ENCODE measurements around the gene GRIA4. TPM values are rescaled to one million over a fixed set of nuclear protein-coding genes. Genes with fewer than 3 reads are reported as not detected.

Gene GRIA4
- polyA plus RNA-seq, result 7.3 TPM
- long read RNA-seq, donor 1, transcript GRIA4-210 (3 exons, 2,647 nt), result major isoform, 6 of 6 reads
- long read RNA-seq, donor 1, partial matches to known transcripts, result 0 of 6 reads
- long read RNA-seq, donor 1, other reads (novel, unspliced or antisense), result 0 of 6 reads
- long read RNA-seq, donor 2, partial matches to known transcripts, result 0 of 1 reads
- long read RNA-seq, donor 2, other reads (novel, unspliced or antisense), result 0 of 1 reads
- long read RNA-seq, donor 3, result 0 reads
- long read RNA-seq, donor 4, result 0 reads
- long read RNA-seq, donor 5, result 0 reads
- long read RNA-seq, donor 6, result 0 reads
- long read RNA-seq, donor 7, result 0 reads
- long read RNA-seq, donor 8, partial matches to known transcripts, result 7 of 14 reads
- long read RNA-seq, donor 8, other reads (novel, unspliced or antisense), result 6 of 14 reads
- long read RNA-seq, donor 9, partial matches to known transcripts, result 0 of 3 reads
- long read RNA-seq, donor 9, other reads (novel, unspliced or antisense), result 0 of 3 reads
- long read RNA-seq, donor 10, partial matches to known transcripts, result 0 of 2 reads
- long read RNA-seq, donor 10, other reads (novel, unspliced or antisense), result 0 of 2 reads
- long read RNA-seq, donor 11, result 0 reads

- DNase-seq, result peak in 1 of 2 donors; percentile 74
Observed at GRCh38 chr11:105609832-105610781, at the start of gene GRIA4. GRIA4 (plus strand) TSS chr11:105610073; CDS start chr11:105610998, 925 bp downstream.

GRCh38 chr11:105573091-105573490 lies 36.8 kb upstream of the GRIA4 start:
- 94% methylated on average over 2 of the region's 3 CpGs for whole genome bisulfite sequencing (ENCODE audit: insufficient coverage, low lambda C conversion rate)
- Histone ChIP-seq H3K4me1 (ENCODE audit: control insufficient read depth, insufficient read depth, low read length) (no peaks in the 10 kb centered on the region), H3K9me3 (ENCODE audit: control insufficient read depth, low read depth, low read length) (no peaks in the 10 kb centered on the region), H3K36me3 (ENCODE audit: control insufficient read depth, insufficient read depth, low read length) (no peaks in the 10 kb centered on the region), H3K27me3 (ENCODE audit: control insufficient read depth, insufficient read depth, low read length) (no peaks in the 10 kb centered on the region), H3K4me3 (ENCODE audit: low read length) (no peak overlapping the region), H3K27ac (ENCODE audit: low read length) (no peak overlapping the region)
- DNase-seq, result no peak

More at GRCh38 chr11:105609832-105610781, at the start of gene GRIA4:
- Histone ChIP-seq H3K4me1 (ENCODE audit: control insufficient read depth, insufficient read depth, low read length) (no peaks in the 10 kb centered on the region), H3K36me3 (ENCODE audit: control insufficient read depth, insufficient read depth, low read length) (no peaks in the 10 kb centered on the region), H3K4me3 (ENCODE audit: low read length) (peak within 1 kb of the TSS; percentile 68), H3K9me3 (ENCODE audit: control insufficient read depth, low read depth, low read length) (peaks cover 2% of the 10 kb centered on the region), H3K27me3 (ENCODE audit: control insufficient read depth, insufficient read depth, low read length) (peaks cover 5% of the 10 kb centered on the region), H3K27ac (ENCODE audit: low read length) (peak within 1 kb of the TSS; percentile 52)
- 0% methylated on average over 3 of the region's 54 CpGs for WGBS (ENCODE audit: insufficient coverage, low lambda C conversion rate)

GRCh38 chr11:105574974-105575373 lies 34.9 kb upstream of the GRIA4 start:
- no peak overlapping the region for H3K27ac ChIP-seq (ENCODE audit: low read length)
- no CpG with 5 or more reads among the region's 3 CpGs for WGBS (ENCODE audit: insufficient coverage, low lambda C conversion rate)
- no peaks in the 10 kb centered on the region for H3K36me3 ChIP-seq (ENCODE audit: control insufficient read depth, insufficient read depth, low read length)
- no peaks in the 10 kb centered on the region for H3K9me3 ChIP-seq (ENCODE audit: control insufficient read depth, low read depth, low read length)
- H3K27me3 ChIP-seq (ENCODE audit: control insufficient read depth, insufficient read depth, low read length), result no peaks in the 10 kb centered on the region
- no peaks in the 10 kb centered on the region for H3K4me1 ChIP-seq (ENCODE audit: control insufficient read depth, insufficient read depth, low read length)
- H3K4me3 ChIP-seq (ENCODE audit: low read length), result no peak overlapping the region
- no peak for DNase-seq

- no CpG with 5 or more reads among the region's 2 CpGs for WGBS (ENCODE audit: insufficient coverage, low lambda C conversion rate)
- no peaks in the 10 kb centered on the region for H3K4me1 ChIP-seq (ENCODE audit: control insufficient read depth, insufficient read depth, low read length)
- no peak overlapping the region for H3K4me3 ChIP-seq (ENCODE audit: low read length)
- H3K9me3 ChIP-seq (ENCODE audit: control insufficient read depth, low read depth, low read length), result no peaks in the 10 kb centered on the region
- no peaks in the 10 kb centered on the region for H3K36me3 ChIP-seq (ENCODE audit: control insufficient read depth, insufficient read depth, low read length)
- H3K27me3 ChIP-seq (ENCODE audit: control insufficient read depth, insufficient read depth, low read length), result no peaks in the 10 kb centered on the region
- no peak overlapping the region for H3K27ac ChIP-seq (ENCODE audit: low read length)
- peak in 1 of 2 donors; percentile 7 for DNase-seq
Observed at GRCh38 chr11:105577641-105578040, 32.2 kb upstream of the GRIA4 start.

GRCh38 chr11:105579111-105579510 lies 30.8 kb upstream of the GRIA4 start:
- Histone ChIP-seq H3K27ac (ENCODE audit: low read length) (no peak overlapping the region), H3K9me3 (ENCODE audit: control insufficient read depth, low read depth, low read length) (no peaks in the 10 kb centered on the region), H3K36me3 (ENCODE audit: control insufficient read depth, insufficient read depth, low read length) (no peaks in the 10 kb centered on the region), H3K4me1 (ENCODE audit: control insufficient read depth, insufficient read depth, low read length) (no peaks in the 10 kb centered on the region), H3K27me3 (ENCODE audit: control insufficient read depth, insufficient read depth, low read length) (no peaks in the 10 kb centered on the region), H3K4me3 (ENCODE audit: low read length) (no peak overlapping the region)
- whole genome bisulfite sequencing (ENCODE audit: insufficient coverage, low lambda C conversion rate), result no CpG with 5 or more reads among the region's 2 CpGs
- no peak for DNase-seq

GRCh38 chr11:105582497-105582896 lies 27.4 kb upstream of the GRIA4 start:
- WGBS (ENCODE audit: insufficient coverage, low lambda C conversion rate), result 74% methylated on average over 3 of the region's 4 CpGs
- H3K4me3 ChIP-seq (ENCODE audit: low read length), result no peak overlapping the region

GRCh38 chr11:105588001-105588400 lies 21.9 kb upstream of the GRIA4 start:
- Histone ChIP-seq H3K36me3 (ENCODE audit: control insufficient read depth, insufficient read depth, low read length) (no peaks in the 10 kb centered on the region), H3K4me1 (ENCODE audit: control insufficient read depth, insufficient read depth, low read length) (no peaks in the 10 kb centered on the region), H3K27me3 (ENCODE audit: control insufficient read depth, insufficient read depth, low read length) (no peaks in the 10 kb centered on the region), H3K4me3 (ENCODE audit: low read length) (no peak overlapping the region), H3K27ac (ENCODE audit: low read length) (no peak overlapping the region), H3K9me3 (ENCODE audit: control insufficient read depth, low read depth, low read length) (no peaks in the 10 kb centered on the region)
- no CpG with 5 or more reads among the region's 2 CpGs for WGBS (ENCODE audit: insufficient coverage, low lambda C conversion rate)
- DNase-seq, result no peak

More at GRCh38 chr11:105582497-105582896, 27.4 kb upstream of the GRIA4 start:
- Histone ChIP-seq H3K36me3 (ENCODE audit: control insufficient read depth, insufficient read depth, low read length) (no peaks in the 10 kb centered on the region), H3K9me3 (ENCODE audit: control insufficient read depth, low read depth, low read length) (no peaks in the 10 kb centered on the region), H3K4me1 (ENCODE audit: control insufficient read depth, insufficient read depth, low read length) (no peaks in the 10 kb centered on the region), H3K27me3 (ENCODE audit: control insufficient read depth, insufficient read depth, low read length) (no peaks in the 10 kb centered on the region), H3K27ac (ENCODE audit: low read length) (no peak overlapping the region)
- DNase-seq, result no peak

GRCh38 chr11:105589346-105589745 lies 20.5 kb upstream of the GRIA4 start:
- no peak for DNase-seq
- 78% methylated on average over 3 of the region's 4 CpGs for WGBS (ENCODE audit: insufficient coverage, low lambda C conversion rate)
- no peak overlapping the region for H3K4me3 ChIP-seq (ENCODE audit: low read length)

GRCh38 chr11:105592035-105592434 lies 17.8 kb upstream of the GRIA4 start:
- Histone ChIP-seq H3K27me3 (ENCODE audit: control insufficient read depth, insufficient read depth, low read length) (no peaks in the 10 kb centered on the region), H3K9me3 (ENCODE audit: control insufficient read depth, low read depth, low read length) (no peaks in the 10 kb centered on the region), H3K4me3 (ENCODE audit: low read length) (no peak overlapping the region), H3K4me1 (ENCODE audit: control insufficient read depth, insufficient read depth, low read length) (no peaks in the 10 kb centered on the region), H3K27ac (ENCODE audit: low read length) (no peak overlapping the region), H3K36me3 (ENCODE audit: control insufficient read depth, insufficient read depth, low read length) (no peaks in the 10 kb centered on the region)
- WGBS (ENCODE audit: insufficient coverage, low lambda C conversion rate), result 72% methylated on average over 3 of the region's 5 CpGs
- no peak for DNase-seq

More at GRCh38 chr11:105589346-105589745, 20.5 kb upstream of the GRIA4 start:
- Histone ChIP-seq H3K27ac (ENCODE audit: low read length) (no peak overlapping the region), H3K4me1 (ENCODE audit: control insufficient read depth, insufficient read depth, low read length) (no peaks in the 10 kb centered on the region), H3K27me3 (ENCODE audit: control insufficient read depth, insufficient read depth, low read length) (no peaks in the 10 kb centered on the region), H3K36me3 (ENCODE audit: control insufficient read depth, insufficient read depth, low read length) (no peaks in the 10 kb centered on the region), H3K9me3 (ENCODE audit: control insufficient read depth, low read depth, low read length) (no peaks in the 10 kb centered on the region)

- no peaks in the 10 kb centered on the region for H3K36me3 ChIP-seq (ENCODE audit: control insufficient read depth, insufficient read depth, low read length)
Observed at GRCh38 chr11:105598371-105598770, 11.5 kb upstream of the GRIA4 start.

More at GRCh38 chr11:105598371-105598770, 11.5 kb upstream of the GRIA4 start:
- WGBS (ENCODE audit: insufficient coverage, low lambda C conversion rate), result 100% methylated on average over 1 of the region's 1 CpG
- Histone ChIP-seq H3K4me1 (ENCODE audit: control insufficient read depth, insufficient read depth, low read length) (no peaks in the 10 kb centered on the region), H3K27ac (ENCODE audit: low read length) (no peak overlapping the region), H3K27me3 (ENCODE audit: control insufficient read depth, insufficient read depth, low read length) (no peaks in the 10 kb centered on the region), H3K9me3 (ENCODE audit: control insufficient read depth, low read depth, low read length) (no peaks in the 10 kb centered on the region), H3K4me3 (ENCODE audit: low read length) (no peak overlapping the region)
- DNase-seq, result no peak

All from large intestine (tissue), 12 donors.